ENCODE results near the gene ZNF709.

DNA sequence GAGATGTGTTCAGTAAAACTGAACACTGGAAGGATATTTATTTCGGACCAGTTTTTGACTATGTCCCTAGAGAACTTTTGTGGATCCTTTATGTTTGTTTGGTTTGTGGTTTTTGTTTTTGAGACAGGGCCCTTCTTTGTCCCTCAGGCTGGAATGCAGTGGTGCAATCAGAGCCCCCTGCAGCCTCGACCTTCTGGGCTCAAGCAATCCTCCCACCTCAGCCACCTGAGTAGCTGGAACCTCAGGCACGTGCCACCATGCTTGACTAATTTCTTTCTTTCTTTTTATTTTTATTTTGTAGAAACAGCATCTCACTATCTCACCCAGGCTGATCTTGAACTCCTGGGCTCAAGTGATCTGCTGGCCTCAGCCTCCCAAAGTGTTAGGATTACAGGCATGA, 955 bp upstream of the ZNF709 start:
- TF ChIP-seq, protein P1, sequence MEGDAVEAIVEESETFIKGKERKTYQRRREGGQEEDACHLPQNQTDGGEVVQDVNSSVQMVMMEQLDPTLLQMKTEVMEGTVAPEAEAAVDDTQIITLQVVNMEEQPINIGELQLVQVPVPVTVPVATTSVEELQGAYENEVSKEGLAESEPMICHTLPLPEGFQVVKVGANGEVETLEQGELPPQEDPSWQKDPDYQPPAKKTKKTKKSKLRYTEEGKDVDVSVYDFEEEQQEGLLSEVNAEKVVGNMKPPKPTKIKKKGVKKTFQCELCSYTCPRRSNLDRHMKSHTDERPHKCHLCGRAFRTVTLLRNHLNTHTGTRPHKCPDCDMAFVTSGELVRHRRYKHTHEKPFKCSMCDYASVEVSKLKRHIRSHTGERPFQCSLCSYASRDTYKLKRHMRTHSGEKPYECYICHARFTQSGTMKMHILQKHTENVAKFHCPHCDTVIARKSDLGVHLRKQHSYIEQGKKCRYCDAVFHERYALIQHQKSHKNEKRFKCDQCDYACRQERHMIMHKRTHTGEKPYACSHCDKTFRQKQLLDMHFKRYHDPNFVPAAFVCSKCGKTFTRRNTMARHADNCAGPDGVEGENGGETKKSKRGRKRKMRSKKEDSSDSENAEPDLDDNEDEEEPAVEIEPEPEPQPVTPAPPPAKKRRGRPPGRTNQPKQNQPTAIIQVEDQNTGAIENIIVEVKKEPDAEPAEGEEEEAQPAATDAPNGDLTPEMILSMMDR (IDR thresholded peaks at IDR 0.05) = no peak
- TF ChIP-seq POLR2A (IDR thresholded peaks at IDR 0.05) = no peak

All from ovary (tissue), 3 donors.